ENCODE measurements around the gene TARDBP. TPM values are rescaled to one million over a fixed set of nuclear protein-coding genes. Genes with fewer than 3 reads are reported as not detected.

The TARDBP gene
- total RNA-seq, 1 experiment from 2014 or later, result 155 TPM

DNA sequence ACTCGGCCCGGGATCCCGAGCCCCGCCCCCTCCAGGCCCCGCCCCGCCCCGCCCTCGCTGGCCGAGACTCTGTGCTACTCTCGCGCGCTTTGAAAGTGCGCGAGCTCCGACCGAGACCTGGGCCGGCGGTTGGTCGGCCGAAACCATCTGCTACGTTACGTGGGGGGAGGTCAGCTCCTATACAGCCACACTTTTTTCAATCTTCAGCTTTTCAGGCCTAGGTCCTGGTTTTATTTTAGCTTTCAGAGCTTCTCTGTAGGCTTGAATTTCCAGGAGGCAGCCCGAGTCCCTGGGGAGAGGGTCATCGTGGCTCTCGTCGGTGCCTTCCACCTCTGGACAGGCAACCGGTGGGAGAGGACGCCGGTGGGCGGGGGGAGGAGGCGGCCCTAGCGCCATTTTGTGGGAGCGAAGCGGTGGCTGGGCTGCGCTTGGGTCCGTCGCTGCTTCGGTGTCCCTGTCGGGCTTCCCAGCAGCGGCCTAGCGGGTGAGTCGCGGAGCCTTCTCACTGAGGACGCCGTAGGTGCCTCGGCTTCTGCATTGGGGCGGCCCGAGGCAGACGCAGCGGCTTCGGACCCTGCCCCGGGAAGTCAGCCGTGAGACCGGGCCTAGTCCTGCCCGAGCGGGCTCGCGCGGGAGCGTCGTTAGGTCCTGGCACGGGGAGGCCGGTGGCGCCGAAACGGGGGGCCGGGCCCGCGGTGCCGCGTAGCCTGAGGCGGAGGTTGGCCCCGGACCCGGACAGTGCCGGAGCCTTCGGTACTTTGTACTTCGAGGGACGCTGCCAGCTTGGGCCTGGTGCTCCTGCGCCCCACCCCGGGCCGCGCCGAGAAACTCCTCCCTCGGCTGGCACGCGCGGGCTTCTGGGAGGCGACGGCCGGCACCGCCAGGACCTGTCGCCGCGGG, at the start of gene TARDBP (continued):
- TF ChIP-seq, protein P1, sequence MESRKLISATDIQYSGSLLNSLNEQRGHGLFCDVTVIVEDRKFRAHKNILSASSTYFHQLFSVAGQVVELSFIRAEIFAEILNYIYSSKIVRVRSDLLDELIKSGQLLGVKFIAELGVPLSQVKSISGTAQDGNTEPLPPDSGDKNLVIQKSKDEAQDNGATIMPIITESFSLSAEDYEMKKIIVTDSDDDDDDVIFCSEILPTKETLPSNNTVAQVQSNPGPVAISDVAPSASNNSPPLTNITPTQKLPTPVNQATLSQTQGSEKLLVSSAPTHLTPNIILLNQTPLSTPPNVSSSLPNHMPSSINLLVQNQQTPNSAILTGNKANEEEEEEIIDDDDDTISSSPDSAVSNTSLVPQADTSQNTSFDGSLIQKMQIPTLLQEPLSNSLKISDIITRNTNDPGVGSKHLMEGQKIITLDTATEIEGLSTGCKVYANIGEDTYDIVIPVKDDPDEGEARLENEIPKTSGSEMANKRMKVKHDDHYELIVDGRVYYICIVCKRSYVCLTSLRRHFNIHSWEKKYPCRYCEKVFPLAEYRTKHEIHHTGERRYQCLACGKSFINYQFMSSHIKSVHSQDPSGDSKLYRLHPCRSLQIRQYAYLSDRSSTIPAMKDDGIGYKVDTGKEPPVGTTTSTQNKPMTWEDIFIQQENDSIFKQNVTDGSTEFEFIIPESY (IDR thresholded peaks at IDR 0.05; ENCODE audit: extremely low read depth, insufficient replicate concordance, low read length), result peak; percentile 94

DNA sequence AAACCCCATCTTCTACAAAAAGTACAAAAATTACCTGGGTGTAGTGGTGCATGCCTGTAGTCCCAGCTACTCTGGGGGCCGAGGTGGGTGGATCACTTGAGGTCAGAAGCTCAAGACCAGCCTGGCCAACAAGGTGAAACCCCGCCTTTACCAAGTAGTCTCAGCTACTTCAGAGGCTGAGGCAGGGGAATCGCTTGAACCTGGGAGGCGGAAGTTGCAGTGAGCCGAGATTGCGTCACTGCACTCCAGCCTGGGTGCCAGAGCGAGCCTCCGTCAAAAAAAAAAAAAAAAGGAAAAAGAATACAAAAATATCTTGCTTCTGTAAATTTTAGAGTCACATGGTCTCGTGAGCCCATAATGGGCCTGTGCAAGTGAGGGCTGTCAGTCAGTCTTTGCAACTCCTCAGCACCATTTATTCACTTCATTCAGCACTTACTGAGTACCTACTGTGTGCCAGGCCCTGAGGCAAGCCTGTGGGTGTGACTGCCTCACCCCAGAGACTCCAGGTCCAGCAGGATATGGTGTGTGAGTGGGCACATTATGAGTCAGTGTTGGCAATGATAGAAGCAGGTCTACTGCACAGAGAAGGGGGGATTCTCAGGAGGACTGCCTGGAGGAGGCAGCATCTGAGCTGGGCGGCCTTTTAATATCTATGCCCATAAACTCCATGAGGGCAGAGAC, 46.8 kb upstream of the TARDBP start:
- intact Hi-C loops (cut with micrococcal nuclease), result no loop called here
- Histone ChIP-seq H2AFZ (ENCODE audit: low read depth, low read length, poor library complexity, severe bottlenecking) (no peak overlapping the region), H4K20me1 (ENCODE audit: insufficient read depth) (no peaks in the 10 kb centered on the region), H3K4me2 (ENCODE audit: low read length) (no peak overlapping the region), H3K9me3 (ENCODE audit: control insufficient read depth in 1 of 2, insufficient read depth in 1 of 2, low read depth in 1 of 2, low read length in 2 of 2) (no peaks in the 10 kb centered on the region), H3K4me3 (replicated peaks in 1 of 2; ENCODE audit: low read depth in 1 of 2, low read length in 2 of 2) (no peak overlapping the region), H3K27me3 (ENCODE audit: insufficient read depth, low read length) (no peaks in the 10 kb centered on the region), H3K27ac (ENCODE audit: low read depth, low read length) (no peak overlapping the region), H3K4me1 (ENCODE audit: control insufficient read depth in 1 of 2, insufficient read depth in 2 of 2, low read length in 2 of 2) (peaks cover 2 to 6% of the 10 kb centered on the region in 2 experiments; a peak in 2 of 4 replicates), H3K36me3 (ENCODE audit: control insufficient read depth in 1 of 2, insufficient read depth in 2 of 2, low read length in 2 of 2) (no peaks in the 10 kb centered on the region), H3K79me2 (ENCODE audit: insufficient read depth, low read length) (no peaks in the 10 kb centered on the region), H3K9me2 (ENCODE audit: insufficient read depth) (no peaks in the 10 kb centered on the region), H3K9ac (ENCODE audit: low read length) (no peak overlapping the region)
- DNase-seq (ENCODE audit: low read depth, low spot score) (no peak), ATAC-seq (no peak)
- BruUV-seq (replicated peaks), result no TSS peak
- CTCF ChIA-PET, result no interaction called here
- RAD21 ChIA-PET (ENCODE audit: low non-redundant PET in 1 of 2, low total read pairs in 2 of 2, uncharacterized antibody in 2 of 2, unreplicated experiment in 2 of 2), result no interaction called here
- no peak for TF ChIP-seq EZH2 (IDR thresholded peaks at IDR 0.05)
- TF ChIP-seq, protein P2, sequence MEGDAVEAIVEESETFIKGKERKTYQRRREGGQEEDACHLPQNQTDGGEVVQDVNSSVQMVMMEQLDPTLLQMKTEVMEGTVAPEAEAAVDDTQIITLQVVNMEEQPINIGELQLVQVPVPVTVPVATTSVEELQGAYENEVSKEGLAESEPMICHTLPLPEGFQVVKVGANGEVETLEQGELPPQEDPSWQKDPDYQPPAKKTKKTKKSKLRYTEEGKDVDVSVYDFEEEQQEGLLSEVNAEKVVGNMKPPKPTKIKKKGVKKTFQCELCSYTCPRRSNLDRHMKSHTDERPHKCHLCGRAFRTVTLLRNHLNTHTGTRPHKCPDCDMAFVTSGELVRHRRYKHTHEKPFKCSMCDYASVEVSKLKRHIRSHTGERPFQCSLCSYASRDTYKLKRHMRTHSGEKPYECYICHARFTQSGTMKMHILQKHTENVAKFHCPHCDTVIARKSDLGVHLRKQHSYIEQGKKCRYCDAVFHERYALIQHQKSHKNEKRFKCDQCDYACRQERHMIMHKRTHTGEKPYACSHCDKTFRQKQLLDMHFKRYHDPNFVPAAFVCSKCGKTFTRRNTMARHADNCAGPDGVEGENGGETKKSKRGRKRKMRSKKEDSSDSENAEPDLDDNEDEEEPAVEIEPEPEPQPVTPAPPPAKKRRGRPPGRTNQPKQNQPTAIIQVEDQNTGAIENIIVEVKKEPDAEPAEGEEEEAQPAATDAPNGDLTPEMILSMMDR (IDR thresholded peaks at IDR 0.05 in 2 of 3, conservative IDR thresholded peaks at IDR 0.05 in 1 of 3; ENCODE audit: borderline replicate concordance in 1 of 3, insufficient read depth in 1 of 3, low read depth in 2 of 3, low read length in 2 of 3), result no peak
- no peak for TF ChIP-seq CBX3 (IDR thresholded peaks at IDR 0.05; ENCODE audit: low read depth)
- TF ChIP-seq SRF (IDR thresholded peaks at IDR 0.05; ENCODE audit: low read depth), result no peak
- TF ChIP-seq JUND (IDR thresholded peaks at IDR 0.05), result no peak
- TF ChIP-seq ZNF274 (IDR thresholded peaks at IDR 0.05; ENCODE audit: low read depth, low read length), result no peak
- no peak for TF ChIP-seq RAD21 (IDR thresholded peaks at IDR 0.05; ENCODE audit: low read depth)
- TF ChIP-seq YY1 (IDR thresholded peaks at IDR 0.05; ENCODE audit: extremely low read depth, insufficient replicate concordance, low read depth, low read length), result no peak
- no peak for TF ChIP-seq POLR2AphosphoS5 (IDR thresholded peaks at IDR 0.05; ENCODE audit: low read depth, low read length)
- TF ChIP-seq ZFX (IDR thresholded peaks at IDR 0.05), result no peak
- TF ChIP-seq POLR2A (IDR thresholded peaks at IDR 0.05; ENCODE audit: borderline replicate concordance, extremely low read depth, insufficient read depth, insufficient read length), result no peak
- no peak for TF ChIP-seq EZH2phosphoT487 (IDR thresholded peaks at IDR 0.05; ENCODE audit: borderline replicate concordance)
- no peak for TF ChIP-seq ELF1 (IDR thresholded peaks at IDR 0.05; ENCODE audit: borderline replicate concordance, low read depth)
- TF ChIP-seq SP1 (IDR thresholded peaks at IDR 0.05; ENCODE audit: low read depth), result no peak
- POLR2A ChIA-PET, result no interaction called here

Measured in HCT116 (cell line).